A549 treated with ZK216348 at 1 μM for 4 hours (cell line): ENCODE data around the gene FRG1. TPM values are rescaled to one million over a fixed set of nuclear protein-coding genes. Genes with fewer than 3 reads are reported as not detected.

Experiments used
- total RNA-seq: library from RNA; stranded (reverse); fragments of 200-300 nt; extraction: Qiagen RNA extraction; gene quantifications from 5 replicates; pipeline ENCODE4 v1.2.3, GENCODE V29; 2022; ENCODE audit warnings: low read depth

The FRG1 gene
- 35.8 to 48.6 TPM (median 37.4 TPM) in 5 replicates for total RNA-seq

DNA sequence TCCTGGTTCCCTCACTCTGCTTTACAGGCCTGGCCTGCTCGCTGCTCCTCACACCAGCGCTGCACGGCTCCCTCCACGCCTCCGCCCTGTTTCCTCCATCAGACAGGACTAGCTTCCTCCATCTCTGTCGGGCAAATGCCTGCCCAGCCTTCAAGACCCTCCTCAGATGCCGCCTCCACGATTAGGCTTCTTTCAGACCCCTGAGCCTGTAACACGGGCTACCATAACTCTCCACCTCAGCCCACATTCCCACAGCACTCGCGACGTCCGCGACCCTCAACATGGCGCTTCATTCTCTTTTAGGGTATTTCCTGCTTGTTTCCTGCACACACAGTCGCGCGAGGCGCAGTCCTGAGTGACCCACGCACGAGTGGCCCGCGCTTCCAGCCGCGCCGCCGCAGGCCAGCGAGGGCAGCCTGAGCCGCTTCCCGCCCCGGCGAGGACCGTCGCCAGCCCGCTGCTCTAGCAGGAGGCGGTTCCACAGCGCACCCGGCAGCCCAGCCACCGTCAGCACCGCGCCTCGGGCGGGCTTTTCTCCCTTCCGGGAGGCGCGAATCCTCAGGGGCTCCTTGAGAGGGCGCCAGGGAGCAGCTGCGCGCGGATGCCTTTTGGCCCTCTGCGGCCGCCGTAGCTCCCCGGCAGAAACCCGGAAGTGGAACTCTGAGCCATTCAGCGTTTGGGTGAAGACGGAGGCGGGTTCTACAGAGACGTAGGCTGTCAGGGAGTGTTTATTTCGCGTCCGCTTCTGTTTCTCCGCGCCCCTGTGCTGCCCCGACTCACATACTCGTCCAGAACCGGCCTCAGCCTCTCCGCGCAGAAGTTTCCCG is at the start of gene FRG1:
Gene FRG1 (plus strand): TSS at position 695 of the 827 bp plus-strand sequence. CDS start 138 bp downstream, outside the sequence.

Other genes starting within 250 kb of the FRG1 start
- gene FRG2, start 86.4 kb downstream of the FRG1 start, total RNA-seq: 0.12 TPM in 1 of 5 replicates, not detected in the others
- gene DBET, start 123.6 kb downstream of the FRG1 start, total RNA-seq: not detected in 5 replicates
- gene DUX4, start 232.9 kb downstream of the FRG1 start, total RNA-seq: not detected in 5 replicates